ENCODE results near the gene TTC27. TPM values are rescaled to one million over a fixed set of nuclear protein-coding genes. Genes with fewer than 3 reads are reported as not detected.
A peak's percentile ranks its signal among the peaks of the same experiment; 100 is the strongest.

The TTC27 gene
- total and polyA plus RNA-seq, 10 of the 15 experiments (the other 5 are each of a cell fraction or from before 2014, with no cell fraction given) = 20.4 to 34.9 (median 26.0) TPM

DNA sequence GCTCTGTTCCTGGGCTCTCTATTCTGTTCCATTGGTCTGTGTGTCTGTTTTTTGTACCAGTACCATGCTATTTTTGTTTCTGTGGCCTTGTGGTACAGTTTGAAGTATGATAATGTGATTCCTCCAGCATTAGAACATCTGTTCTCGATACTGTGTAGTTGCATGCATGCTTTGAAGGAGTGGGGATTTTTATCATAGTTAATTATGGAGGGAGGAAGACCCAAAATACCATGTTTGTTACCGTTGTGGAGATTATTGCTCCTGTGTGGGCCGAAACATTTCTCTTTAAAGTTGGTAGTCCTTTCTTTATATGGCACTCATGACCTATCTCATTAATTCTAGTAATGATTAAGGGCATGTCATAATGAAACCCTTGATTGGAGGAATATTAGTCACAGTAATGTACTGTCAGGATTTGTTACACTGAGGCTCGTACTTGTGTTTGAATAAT, 87.6 kb downstream of the TTC27 start (continued):
- no peak for TF ChIP-seq HDAC2 (IDR thresholded peaks at IDR 0.05)
- TF ChIP-seq ZNF384 (IDR thresholded peaks at IDR 0.05; ENCODE audit: borderline replicate concordance, low read depth, low read length) = no peak
- no peak for TF ChIP-seq HCFC1 (IDR thresholded peaks at IDR 0.05; ENCODE audit: low read length)
- peak; percentile 65; the same call in 1 of the 2 replicates for TF ChIP-seq JUND (IDR thresholded peaks at IDR 0.05; ENCODE audit: low read depth, low read length)
- no peak for TF ChIP-seq ZSCAN29 (IDR thresholded peaks at IDR 0.05)
- TF ChIP-seq BMI1 (IDR thresholded peaks at IDR 0.05; ENCODE audit: borderline replicate concordance) = peak; percentile 62; the same call in 1 of the 2 replicates
- TF ChIP-seq, protein P1, sequence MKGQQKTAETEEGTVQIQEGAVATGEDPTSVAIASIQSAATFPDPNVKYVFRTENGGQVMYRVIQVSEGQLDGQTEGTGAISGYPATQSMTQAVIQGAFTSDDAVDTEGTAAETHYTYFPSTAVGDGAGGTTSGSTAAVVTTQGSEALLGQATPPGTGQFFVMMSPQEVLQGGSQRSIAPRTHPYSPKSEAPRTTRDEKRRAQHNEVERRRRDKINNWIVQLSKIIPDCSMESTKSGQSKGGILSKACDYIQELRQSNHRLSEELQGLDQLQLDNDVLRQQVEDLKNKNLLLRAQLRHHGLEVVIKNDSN (IDR thresholded peaks at IDR 0.05; ENCODE audit: borderline replicate concordance, extremely low read length, insufficient read depth, low read depth, low read length) = no peak
- no peak for TF ChIP-seq ZNF622 (IDR thresholded peaks at IDR 0.05)
- TF ChIP-seq NFIC (IDR thresholded peaks at IDR 0.05; ENCODE audit: low read depth, low read length) = peak; percentile 99
- TF ChIP-seq LARP7 (IDR thresholded peaks at IDR 0.05) = no peak
- no peak for TF ChIP-seq NRF1 (conservative IDR thresholded peaks at IDR 0.05; ENCODE audit: low read depth, low read length)
- peak; percentile 35 to 44; a peak in 1 of 4 replicates for TF ChIP-seq BHLHE40 (IDR thresholded peaks at IDR 0.05; ENCODE audit: borderline replicate concordance in 1 of 2, low read depth in 2 of 2, low read length in 1 of 2)
- TF ChIP-seq, protein P2, sequence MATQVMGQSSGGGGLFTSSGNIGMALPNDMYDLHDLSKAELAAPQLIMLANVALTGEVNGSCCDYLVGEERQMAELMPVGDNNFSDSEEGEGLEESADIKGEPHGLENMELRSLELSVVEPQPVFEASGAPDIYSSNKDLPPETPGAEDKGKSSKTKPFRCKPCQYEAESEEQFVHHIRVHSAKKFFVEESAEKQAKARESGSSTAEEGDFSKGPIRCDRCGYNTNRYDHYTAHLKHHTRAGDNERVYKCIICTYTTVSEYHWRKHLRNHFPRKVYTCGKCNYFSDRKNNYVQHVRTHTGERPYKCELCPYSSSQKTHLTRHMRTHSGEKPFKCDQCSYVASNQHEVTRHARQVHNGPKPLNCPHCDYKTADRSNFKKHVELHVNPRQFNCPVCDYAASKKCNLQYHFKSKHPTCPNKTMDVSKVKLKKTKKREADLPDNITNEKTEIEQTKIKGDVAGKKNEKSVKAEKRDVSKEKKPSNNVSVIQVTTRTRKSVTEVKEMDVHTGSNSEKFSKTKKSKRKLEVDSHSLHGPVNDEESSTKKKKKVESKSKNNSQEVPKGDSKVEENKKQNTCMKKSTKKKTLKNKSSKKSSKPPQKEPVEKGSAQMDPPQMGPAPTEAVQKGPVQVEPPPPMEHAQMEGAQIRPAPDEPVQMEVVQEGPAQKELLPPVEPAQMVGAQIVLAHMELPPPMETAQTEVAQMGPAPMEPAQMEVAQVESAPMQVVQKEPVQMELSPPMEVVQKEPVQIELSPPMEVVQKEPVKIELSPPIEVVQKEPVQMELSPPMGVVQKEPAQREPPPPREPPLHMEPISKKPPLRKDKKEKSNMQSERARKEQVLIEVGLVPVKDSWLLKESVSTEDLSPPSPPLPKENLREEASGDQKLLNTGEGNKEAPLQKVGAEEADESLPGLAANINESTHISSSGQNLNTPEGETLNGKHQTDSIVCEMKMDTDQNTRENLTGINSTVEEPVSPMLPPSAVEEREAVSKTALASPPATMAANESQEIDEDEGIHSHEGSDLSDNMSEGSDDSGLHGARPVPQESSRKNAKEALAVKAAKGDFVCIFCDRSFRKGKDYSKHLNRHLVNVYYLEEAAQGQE (IDR thresholded peaks at IDR 0.05; ENCODE audit: low read depth, low read length) = no peak
- TF ChIP-seq, protein P3, sequence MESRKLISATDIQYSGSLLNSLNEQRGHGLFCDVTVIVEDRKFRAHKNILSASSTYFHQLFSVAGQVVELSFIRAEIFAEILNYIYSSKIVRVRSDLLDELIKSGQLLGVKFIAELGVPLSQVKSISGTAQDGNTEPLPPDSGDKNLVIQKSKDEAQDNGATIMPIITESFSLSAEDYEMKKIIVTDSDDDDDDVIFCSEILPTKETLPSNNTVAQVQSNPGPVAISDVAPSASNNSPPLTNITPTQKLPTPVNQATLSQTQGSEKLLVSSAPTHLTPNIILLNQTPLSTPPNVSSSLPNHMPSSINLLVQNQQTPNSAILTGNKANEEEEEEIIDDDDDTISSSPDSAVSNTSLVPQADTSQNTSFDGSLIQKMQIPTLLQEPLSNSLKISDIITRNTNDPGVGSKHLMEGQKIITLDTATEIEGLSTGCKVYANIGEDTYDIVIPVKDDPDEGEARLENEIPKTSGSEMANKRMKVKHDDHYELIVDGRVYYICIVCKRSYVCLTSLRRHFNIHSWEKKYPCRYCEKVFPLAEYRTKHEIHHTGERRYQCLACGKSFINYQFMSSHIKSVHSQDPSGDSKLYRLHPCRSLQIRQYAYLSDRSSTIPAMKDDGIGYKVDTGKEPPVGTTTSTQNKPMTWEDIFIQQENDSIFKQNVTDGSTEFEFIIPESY (IDR thresholded peaks at IDR 0.05) = no peak
- peak; percentile 90 for TF ChIP-seq BCL11A (IDR thresholded peaks at IDR 0.05; ENCODE audit: low read depth, low read length)
- TF ChIP-seq ZNF207 (IDR thresholded peaks at IDR 0.05; ENCODE audit: borderline replicate concordance) = no peak
- peak; percentile 90; the same call in 1 of the 2 replicates for TF ChIP-seq ZBED1 (IDR thresholded peaks at IDR 0.05; ENCODE audit: borderline replicate concordance)
- TF ChIP-seq RAD51 (IDR thresholded peaks at IDR 0.05) = 0 out of 2 replicates have a peak, but pooled peaks have one; percentile 2
- TF ChIP-seq RB1 (IDR thresholded peaks at IDR 0.05; ENCODE audit: borderline replicate concordance) = no peak
- TF ChIP-seq, protein P4, sequence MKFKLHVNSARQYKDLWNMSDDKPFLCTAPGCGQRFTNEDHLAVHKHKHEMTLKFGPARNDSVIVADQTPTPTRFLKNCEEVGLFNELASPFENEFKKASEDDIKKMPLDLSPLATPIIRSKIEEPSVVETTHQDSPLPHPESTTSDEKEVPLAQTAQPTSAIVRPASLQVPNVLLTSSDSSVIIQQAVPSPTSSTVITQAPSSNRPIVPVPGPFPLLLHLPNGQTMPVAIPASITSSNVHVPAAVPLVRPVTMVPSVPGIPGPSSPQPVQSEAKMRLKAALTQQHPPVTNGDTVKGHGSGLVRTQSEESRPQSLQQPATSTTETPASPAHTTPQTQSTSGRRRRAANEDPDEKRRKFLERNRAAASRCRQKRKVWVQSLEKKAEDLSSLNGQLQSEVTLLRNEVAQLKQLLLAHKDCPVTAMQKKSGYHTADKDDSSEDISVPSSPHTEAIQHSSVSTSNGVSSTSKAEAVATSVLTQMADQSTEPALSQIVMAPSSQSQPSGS (IDR thresholded peaks at IDR 0.05; ENCODE audit: low read length) = peak; percentile 96
- no peak for TF ChIP-seq POLR2AphosphoS2 (IDR thresholded peaks at IDR 0.05; ENCODE audit: low read depth, low read length)
- no peak for TF ChIP-seq CBX3 (IDR thresholded peaks at IDR 0.05; ENCODE audit: borderline replicate concordance, low read depth)
- TF ChIP-seq CREM (IDR thresholded peaks at IDR 0.05; ENCODE audit: low read depth) = peak; percentile 92
- no peak for TF ChIP-seq WRNIP1 (IDR thresholded peaks at IDR 0.05; ENCODE audit: borderline replicate concordance, low read depth, low read length)
- TF ChIP-seq SUPT20H (IDR thresholded peaks at IDR 0.05; ENCODE audit: borderline replicate concordance, control insufficient read depth, low read depth, low read length) = no peak
- peak; percentile 99 for TF ChIP-seq FOXM1 (IDR thresholded peaks at IDR 0.05; ENCODE audit: low read depth, low read length)
